Gastroesophageal sphincter (tissue), 4 donors: ENCODE results near the gene PIAS4. TPM values are rescaled to one million over a fixed set of nuclear protein-coding genes. Genes with fewer than 3 reads are reported as not detected.

Source experiments
- ATAC-seq: fragments of 150-250 bp; one replicate; pipeline ENCODE4 v1.9.1; 2016; ENCODE audit warnings: mild to moderate bottlenecking, moderate library complexity
- H3K27ac ChIP-seq, 4 donors: fragments of 200-600 bp; sonication (generic) in 3 of 4; 1 replicate in 3 of 4; 2 replicates in 1 of 4; pipeline ENCODE4 v1.5.1; 2016 to 2019
- H3K27me3 ChIP-seq: fragments of 200-600 bp; sonication (generic); one replicate; pipeline ENCODE4 v1.5.1; 2019
- H3K36me3 ChIP-seq, 2 donors: fragments of 200-600 bp; sonication (generic); one replicate each; pipeline ENCODE4 v1.5.1; 2019; ENCODE audit warnings: control low read depth in 1 of 2
- H3K4me1 ChIP-seq, 3 donors: fragments of 200-600 bp; sonication (generic); 1 replicate in 2 of 3; 2 replicates in 1 of 3; pipeline ENCODE4 v1.5.1; 2016 to 2019; ENCODE audit warnings: control low read depth in 2 of 3
- H3K4me3 ChIP-seq, 2 donors: fragments of 200-600 bp; sonication (generic); one replicate each; pipeline ENCODE4 v1.5.1; 2019; ENCODE audit warnings: mild to moderate bottlenecking in 1 of 2, moderate library complexity in 1 of 2
- H3K9me3 ChIP-seq, 3 donors: fragments of 200-600 bp; sonication (generic); one replicate each; pipeline ENCODE4 v1.5.1; 2017 to 2019; ENCODE audit warnings: control low read depth in 2 of 3
- EP300 ChIP-seq: sonication (generic); formaldehyde crosslinking; IDR thresholded peaks from one replicate; pipeline ENCODE4 v1.6.1; 2017; ENCODE audit warnings: antibody characterized with exemption, mild to moderate bottlenecking
- POLR2A ChIP-seq, 2 donors: fragments of 450-650 bp; IDR thresholded peaks; one replicate each; pipeline ENCODE4 v1.6.1; 2017; ENCODE audit warnings: antibody characterized with exemption in 2 of 2, mild to moderate bottlenecking in 2 of 2, moderate library complexity in 1 of 2
- POLR2AphosphoS5 ChIP-seq: sonication (generic); formaldehyde crosslinking; IDR thresholded peaks from one replicate; pipeline ENCODE4 v1.6.1; 2017; ENCODE audit warnings: antibody characterized with exemption
- WGBS, 2 donors: methylation state at CpG; one replicate each; pipeline ENCODE4 v1.1.5; 2018; ENCODE audit warnings: low coverage in 1 of 2; 5-methylcytosine and 5-hydroxymethylcytosine counted together
- total RNA-seq, 4 donors: library from RNA; depleted of rRNA; stranded (reverse); fragments of >200 nt; gene quantifications; one replicate each; pipeline ENCODE4 v1.1.0, GENCODE V29; 2016
- TF ChIP-seq, protein P1 (sequence below), 4 experiments: fragments of 200-600 bp in 2 of 4; fragments of 450-650 bp in 2 of 4; sonication (generic) in 1 of 4; IDR thresholded peaks; one replicate each; pipeline ENCODE4 v1.5.1; 2017 to 2019; ENCODE audit warnings: antibody characterized with exemption in 4 of 4, mild to moderate bottlenecking in 2 of 4, moderate library complexity in 2 of 4

PIAS4 gene
- total RNA-seq, 4 donors from 2014 or later = 15.3 to 26.4 (median 16.8) TPM

DNA sequence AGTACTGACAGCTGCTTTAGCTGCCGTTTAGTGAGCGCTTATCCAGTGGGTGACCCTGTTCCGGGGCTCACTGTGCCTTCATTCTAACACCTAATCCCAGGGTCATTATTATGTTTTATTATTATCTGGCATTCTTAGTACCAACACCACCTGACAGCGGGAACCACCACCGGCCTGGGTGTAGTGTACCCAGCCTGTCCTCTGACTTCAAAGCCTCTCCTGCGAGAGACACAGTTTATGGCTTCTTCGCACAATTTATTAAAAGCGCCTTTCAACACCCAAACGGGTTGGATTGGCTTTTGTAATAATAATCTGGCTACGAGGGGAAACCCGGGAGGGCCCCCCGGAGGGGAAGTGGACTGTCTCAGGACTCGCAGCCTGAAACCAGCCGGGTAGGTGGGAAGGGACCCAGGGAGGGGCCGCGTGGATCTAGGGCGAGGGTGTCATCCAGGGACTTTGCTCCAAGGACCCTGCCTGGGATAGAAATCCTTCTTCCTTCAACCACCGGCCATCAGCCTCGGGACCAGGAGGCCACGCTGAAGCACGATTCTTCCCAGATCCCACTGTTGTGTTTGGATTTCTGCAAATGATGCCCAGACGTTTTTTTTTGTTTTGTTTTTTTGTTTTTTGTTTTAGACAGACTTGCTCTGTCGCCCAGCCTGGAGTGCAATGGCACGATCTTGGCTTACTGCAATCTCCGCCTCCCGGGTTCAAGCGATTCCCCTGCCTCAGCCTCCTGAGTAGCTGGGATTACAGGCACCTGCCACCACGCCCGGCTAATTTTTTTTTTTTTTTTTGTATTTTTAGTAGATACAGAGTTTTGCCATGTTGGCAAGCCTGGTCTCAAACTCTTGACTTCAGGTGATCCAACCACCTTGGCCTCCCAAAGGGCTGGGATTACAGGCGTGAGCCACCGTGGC lies 60.8 kb downstream of the PIAS4 start:
- Histone ChIP-seq H3K27me3 (no peaks in the 10 kb centered on the region), H3K27ac (peak overlapping the region; percentile 93 to 98 (median 96)), H3K4me1 (peaks cover 0 to 35% (median 9%) of the 10 kb centered on the region in 3 donors), H3K9me3 (no peaks in the 10 kb centered on the region), H3K36me3 (peaks cover 0 to 3% of the 10 kb centered on the region in 2 donors), H3K4me3 (peak overlapping the region; percentile 72 to 98)
- no peak for ATAC-seq
- TF ChIP-seq, protein P1, sequence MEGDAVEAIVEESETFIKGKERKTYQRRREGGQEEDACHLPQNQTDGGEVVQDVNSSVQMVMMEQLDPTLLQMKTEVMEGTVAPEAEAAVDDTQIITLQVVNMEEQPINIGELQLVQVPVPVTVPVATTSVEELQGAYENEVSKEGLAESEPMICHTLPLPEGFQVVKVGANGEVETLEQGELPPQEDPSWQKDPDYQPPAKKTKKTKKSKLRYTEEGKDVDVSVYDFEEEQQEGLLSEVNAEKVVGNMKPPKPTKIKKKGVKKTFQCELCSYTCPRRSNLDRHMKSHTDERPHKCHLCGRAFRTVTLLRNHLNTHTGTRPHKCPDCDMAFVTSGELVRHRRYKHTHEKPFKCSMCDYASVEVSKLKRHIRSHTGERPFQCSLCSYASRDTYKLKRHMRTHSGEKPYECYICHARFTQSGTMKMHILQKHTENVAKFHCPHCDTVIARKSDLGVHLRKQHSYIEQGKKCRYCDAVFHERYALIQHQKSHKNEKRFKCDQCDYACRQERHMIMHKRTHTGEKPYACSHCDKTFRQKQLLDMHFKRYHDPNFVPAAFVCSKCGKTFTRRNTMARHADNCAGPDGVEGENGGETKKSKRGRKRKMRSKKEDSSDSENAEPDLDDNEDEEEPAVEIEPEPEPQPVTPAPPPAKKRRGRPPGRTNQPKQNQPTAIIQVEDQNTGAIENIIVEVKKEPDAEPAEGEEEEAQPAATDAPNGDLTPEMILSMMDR (IDR thresholded peaks at IDR 0.05) = no peak
- TF ChIP-seq POLR2A (IDR thresholded peaks at IDR 0.05) = no peak
- no peak for TF ChIP-seq POLR2AphosphoS5
- no peak for TF ChIP-seq EP300
- WGBS, 2 donors = 17 to 27% methylated on average over 15 to 21 of the region's 31 CpGs

DNA sequence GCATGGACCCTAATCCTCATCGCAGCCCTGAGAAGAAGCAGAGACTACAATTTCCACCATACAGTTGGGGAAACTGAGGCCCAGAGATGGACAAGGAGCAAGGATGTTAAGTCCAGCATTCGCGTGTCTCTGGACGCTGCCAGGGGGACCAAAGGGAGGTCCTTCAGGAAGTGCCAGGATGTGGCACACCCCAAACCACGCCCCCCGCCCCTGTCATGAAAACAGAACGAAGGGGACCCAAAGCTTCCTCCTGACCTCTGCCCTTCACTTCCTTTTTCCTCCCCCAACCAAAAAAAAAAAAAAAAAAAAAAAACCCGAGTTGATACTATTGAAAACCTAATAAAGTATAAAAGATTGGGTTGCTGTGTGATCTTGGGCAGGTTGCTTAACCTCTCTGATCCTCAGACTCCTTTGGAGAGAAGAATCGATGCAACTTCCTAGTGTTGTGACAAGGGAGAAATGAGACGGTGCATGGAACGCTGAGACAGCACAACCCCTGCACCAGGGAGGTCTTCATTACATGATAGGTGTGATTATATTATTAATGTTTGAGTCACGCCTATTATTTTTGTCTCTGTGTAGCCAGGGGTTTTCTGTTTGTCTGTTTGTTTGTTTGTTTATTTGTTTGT lies 61.9 kb downstream of the PIAS4 start:
- no peak for TF ChIP-seq POLR2A (IDR thresholded peaks at IDR 0.05)
- TF ChIP-seq, protein P1 (IDR thresholded peaks at IDR 0.05) = no peak
- no peak for TF ChIP-seq EP300
- no peak for TF ChIP-seq POLR2AphosphoS5
- no peak overlapping the region for H3K4me3 ChIP-seq
- 60% methylated on average over 8 of the region's 12 CpGs for WGBS, 2 donors
- no peaks in the 10 kb centered on the region for H3K27me3 ChIP-seq
- no peak for ATAC-seq
- H3K27ac ChIP-seq = no peak overlapping the region
- H3K4me1 ChIP-seq = peaks cover 0 to 24% (median 5%) of the 10 kb centered on the region in 3 donors
- no peaks in the 10 kb centered on the region for H3K36me3 ChIP-seq
- H3K9me3 ChIP-seq = no peaks in the 10 kb centered on the region

- Histone ChIP-seq H3K27me3 (no peaks in the 10 kb centered on the region), H3K36me3 (no peaks in the 10 kb centered on the region), H3K4me1 (peaks cover 0 to 19% (median 5%) of the 10 kb centered on the region in 3 donors), H3K9me3 (no peaks in the 10 kb centered on the region), H3K4me3 (no peak overlapping the region), H3K27ac (no peak overlapping the region)
- TF ChIP-seq POLR2A (IDR thresholded peaks at IDR 0.05) (no peak), EP300 (no peak), POLR2AphosphoS5 (no peak)
- TF ChIP-seq, protein P1 (IDR thresholded peaks at IDR 0.05) = no peak
- WGBS, 2 donors = 92 to 100% methylated on average over 1 to 2 of the region's 3 CpGs
- ATAC-seq = no peak
Measured at GRCh38 chr19:4071610-4072009, 64.1 kb downstream of the PIAS4 start.

GRCh38 chr19:4075373-4075772 lies 67.8 kb downstream of the PIAS4 start:
- ATAC-seq = no peak
- WGBS, 2 donors = 60 to 75% methylated on average over 1 to 9 of the region's 9 CpGs

More at GRCh38 chr19:4075373-4075772, 67.8 kb downstream of the PIAS4 start:
- Histone ChIP-seq H3K4me1 (peaks cover 0 to 20% (median 10%) of the 10 kb centered on the region in 3 donors), H3K4me3 (no peak overlapping the region), H3K9me3 (no peaks in the 10 kb centered on the region), H3K27ac (no peak overlapping the region), H3K36me3 (no peaks in the 10 kb centered on the region), H3K27me3 (no peaks in the 10 kb centered on the region)
- TF ChIP-seq POLR2AphosphoS5 = no peak
- no peak for TF ChIP-seq EP300
- TF ChIP-seq POLR2A (IDR thresholded peaks at IDR 0.05) = no peak
- TF ChIP-seq, protein P1 (IDR thresholded peaks at IDR 0.05) = no peak
